IMR-90 (cell line): ENCODE measurements around the gene KLHL40. TPM values are rescaled to one million over a fixed set of nuclear protein-coding genes. Genes with fewer than 3 reads are reported as not detected.

Experiments
- ATAC-seq: fragments of 200-7000 bp; cut with Tn5 transposase; 2 replicates; pipeline ENCODE4 v1.9.1; 2020; ENCODE audit warnings: low read depth, mild to moderate bottlenecking, moderate library complexity
- BruUV-seq: library from RNA; stranded (reverse); fragments of 400-500 nt; replicated peaks from 2 replicates; lab custom pipeline; 2021; lab: Mats Ljungman, UMichigan
- CTCF ChIA-PET: fragments of 300-600 bp; formaldehyde crosslinking; extraction: SDS; loops from one replicate; lab custom pipeline; 2021; ENCODE audit warnings: antibody characterized with exemption; lab: Yijun Ruan, JAX
- POLR2A ChIA-PET: fragments of 300-600 bp; sonication (Branson Sonifier 250); formaldehyde crosslinking; loops from one replicate; lab custom pipeline; 2022; ENCODE audit warnings: antibody characterized with exemption; ENCODE audit not compliant: unreplicated experiment; lab: Charles Lee
- DNase-seq: peaks from one replicate; pipeline ENCODE4 v3.0.0; 2013
- H2AFZ ChIP-seq: replicated peaks from 2 replicates; pipeline ENCODE3; 2013; ENCODE audit warnings: low read length, mild to moderate bottlenecking; ENCODE audit not compliant: poor library complexity
- H2AK5ac ChIP-seq: 2 replicates; pipeline ENCODE4 v1.6.1; 2013; ENCODE audit warnings: low read depth, low read length, inconsistent platforms
- H2AK9ac ChIP-seq: replicated peaks from 2 replicates; pipeline ENCODE3; 2013; ENCODE audit warnings: mild to moderate bottlenecking, low read depth, low read length, moderate library complexity; ENCODE audit not compliant: poor library complexity
- H2BK120ac ChIP-seq: 2 replicates; pipeline ENCODE4 v1.6.1; 2013; ENCODE audit warnings: low read depth, low read length, inconsistent platforms
- H2BK15ac ChIP-seq: 3 replicates; pipeline ENCODE4 v1.6.1; 2013; ENCODE audit warnings: low read depth, low read length, inconsistent platforms
- H2BK20ac ChIP-seq: 2 replicates; pipeline ENCODE4 v1.6.1; 2013; ENCODE audit warnings: low read depth, mild to moderate bottlenecking, inconsistent platforms, low read length, moderate library complexity
- H2BK5ac ChIP-seq: 2 replicates; pipeline ENCODE4 v1.6.1; 2013; ENCODE audit warnings: mild to moderate bottlenecking, low read depth, low read length, inconsistent platforms; ENCODE audit not compliant: poor library complexity, severe bottlenecking
- H3K14ac ChIP-seq: replicated peaks from 2 replicates; pipeline ENCODE4 v1.6.1; 2013; ENCODE audit warnings: low read depth, low read length, inconsistent platforms
- H3K18ac ChIP-seq: 2 replicates; pipeline ENCODE4 v1.6.1; 2013; ENCODE audit warnings: low read depth, low read length, control low read depth
- H3K23ac ChIP-seq: 2 replicates; pipeline ENCODE4 v1.6.1; 2013; ENCODE audit warnings: low read depth, low read length, inconsistent platforms
- H3K27ac ChIP-seq: 2 replicates; pipeline ENCODE4 v1.5.1; 2013; ENCODE audit warnings: mild to moderate bottlenecking, control low read depth, low read length; ENCODE audit not compliant: insufficient read depth
- H3K27me3 ChIP-seq: 2 replicates; pipeline ENCODE4 v1.6.1; 2013; ENCODE audit warnings: low read length; ENCODE audit not compliant: control insufficient read depth, insufficient read depth
- H3K36me3 ChIP-seq: 2 replicates; pipeline ENCODE4 v1.6.1; 2013; ENCODE audit warnings: low read length, mixed read lengths; ENCODE audit not compliant: control insufficient read depth, insufficient read depth
- H3K4ac ChIP-seq: 2 replicates; pipeline ENCODE4 v1.6.1; 2013; ENCODE audit warnings: low read depth, low read length, inconsistent platforms
- H3K4me1 ChIP-seq: 2 replicates; pipeline ENCODE4 v1.6.1; 2013; ENCODE audit warnings: low read length, mixed read lengths; ENCODE audit not compliant: control insufficient read depth, insufficient read depth
- H3K4me2 ChIP-seq: 2 replicates; pipeline ENCODE4 v1.6.1; 2013; ENCODE audit warnings: low read depth, mild to moderate bottlenecking, control low read depth, low read length, moderate library complexity
- H3K4me3 ChIP-seq: 2 replicates; pipeline ENCODE4 v1.5.1; 2013; ENCODE audit warnings: low read depth, mild to moderate bottlenecking, control low read depth, low read length, moderate library complexity; ENCODE audit not compliant: insufficient read depth
- H3K56ac ChIP-seq: 2 replicates; pipeline ENCODE4 v1.6.1; 2013; ENCODE audit warnings: low read length, inconsistent platforms; ENCODE audit not compliant: insufficient read depth; ENCODE audit errors: extremely low read depth
- H3K79me1 ChIP-seq, 2 experiments: 2 replicates each; pipeline ENCODE4 v1.6.1; 2013; ENCODE audit warnings: low read length in 2 of 2, inconsistent platforms in 1 of 2, low read depth in 1 of 2
- H3K9ac ChIP-seq: 2 replicates; pipeline ENCODE4 v1.6.1; 2013; ENCODE audit warnings: low read depth, low read length, control low read depth
- H3K9me1 ChIP-seq: 2 replicates; pipeline ENCODE4 v1.6.1; 2013; ENCODE audit warnings: low read length, inconsistent platforms; ENCODE audit not compliant: insufficient read depth
- H3K9me3 ChIP-seq: 2 replicates; pipeline ENCODE4 v1.6.1; 2013; ENCODE audit warnings: low read length; ENCODE audit not compliant: control insufficient read depth, insufficient read depth
- H4K20me1 ChIP-seq: 2 replicates; pipeline ENCODE4 v1.6.1; 2013; ENCODE audit warnings: low read length, inconsistent platforms; ENCODE audit not compliant: insufficient read depth
- H4K5ac ChIP-seq: 2 replicates; pipeline ENCODE4 v1.6.1; 2013; ENCODE audit warnings: mild to moderate bottlenecking, low read depth, low read length, control low read depth
- H4K8ac ChIP-seq, 2 experiments: 2 replicates each; pipeline ENCODE4 v1.6.1; 2013; ENCODE audit warnings: low read depth in 2 of 2, low read length in 2 of 2, control low read depth in 1 of 2, inconsistent platforms in 1 of 2
- H4K91ac ChIP-seq: 2 replicates; pipeline ENCODE4 v1.6.1; 2013; ENCODE audit warnings: low read depth, low read length, inconsistent platforms; ENCODE audit not compliant: insufficient read depth
- BHLHE40 ChIP-seq: fragments of 150-350 bp; IDR thresholded peaks from 2 replicates; pipeline ENCODE4 v1.6.1; 2016; ENCODE audit warnings: mild to moderate bottlenecking, low read depth, low read length
- FOS ChIP-seq: fragments of 150-350 bp; IDR thresholded peaks from 2 replicates; pipeline ENCODE4 v1.6.1; 2016; ENCODE audit warnings: low read depth, low read length
- RFX5 ChIP-seq: IDR thresholded peaks from 2 replicates; pipeline ENCODE4 v1.8.0; 2012; ENCODE audit warnings: low read depth, mild to moderate bottlenecking, low read length, moderate library complexity
- SMC3 ChIP-seq: fragments of 150-350 bp; IDR thresholded peaks from 2 replicates; pipeline ENCODE4 v1.6.1; 2016; ENCODE audit warnings: low read depth, mild to moderate bottlenecking, antibody characterized with exemption, low read length, moderate library complexity
- WGBS, 2 experiments: methylation state at CpG; one replicate each; pipeline versions ENCODE4 v1.1.5 to v1.1.7; 2013; ENCODE audit warnings: missing lambda C conversion rate in 2 of 2; ENCODE audit not compliant: insufficient read length in 1 of 2; ENCODE audit errors: extremely low coverage in 2 of 2; 5-methylcytosine and 5-hydroxymethylcytosine counted together
- dilution Hi-C: fragments of 300-500 bp; cut with HindIII; formaldehyde crosslinking; loops from one replicate; pipeline ENCODE4 v1.14.3; 2018; ENCODE audit warnings: low sequenced_read_pairs; ENCODE audit not compliant: unreplicated experiment
- in situ Hi-C: fragments of 300-500 bp; cut with MboI; formaldehyde crosslinking; loops from 3 replicates; pipeline ENCODE4 v1.14.3; 2019; ENCODE audit warnings: low sequenced_read_pairs, inconsistent platforms, mixed read lengths
- intact Hi-C: fragments of 100-400 bp; cut with micrococcal nuclease; formaldehyde crosslinking; loops from 2 replicates; pipeline ENCODE4 v1.10.0; 2022
- polyA plus RNA-seq, 3 experiments: library from polyadenylated mRNA; depleted of rRNA; stranded (reverse); fragments of >200 nt; gene quantifications; 2 replicates each; pipeline ENCODE4 v1.2.3, GENCODE V29; 2012; ENCODE audit warnings: low replicate concordance in 1 of 3
- total RNA-seq: library from RNA; depleted of rRNA; stranded (reverse); fragments of >200 nt; gene quantifications from 2 replicates; pipeline ENCODE4 v1.2.3, GENCODE V29; 2012
- TF ChIP-seq, protein P1 (sequence below): fragments of 150-350 bp; IDR thresholded peaks from 2 replicates; pipeline ENCODE4 v1.6.1; 2017; ENCODE audit warnings: mild to moderate bottlenecking, antibody characterized with exemption, low read length, low read depth

Gene KLHL40
- total and polyA plus RNA-seq, 2 of the 4 experiments (the other 2 are of a cell fraction): not detected

DNA sequence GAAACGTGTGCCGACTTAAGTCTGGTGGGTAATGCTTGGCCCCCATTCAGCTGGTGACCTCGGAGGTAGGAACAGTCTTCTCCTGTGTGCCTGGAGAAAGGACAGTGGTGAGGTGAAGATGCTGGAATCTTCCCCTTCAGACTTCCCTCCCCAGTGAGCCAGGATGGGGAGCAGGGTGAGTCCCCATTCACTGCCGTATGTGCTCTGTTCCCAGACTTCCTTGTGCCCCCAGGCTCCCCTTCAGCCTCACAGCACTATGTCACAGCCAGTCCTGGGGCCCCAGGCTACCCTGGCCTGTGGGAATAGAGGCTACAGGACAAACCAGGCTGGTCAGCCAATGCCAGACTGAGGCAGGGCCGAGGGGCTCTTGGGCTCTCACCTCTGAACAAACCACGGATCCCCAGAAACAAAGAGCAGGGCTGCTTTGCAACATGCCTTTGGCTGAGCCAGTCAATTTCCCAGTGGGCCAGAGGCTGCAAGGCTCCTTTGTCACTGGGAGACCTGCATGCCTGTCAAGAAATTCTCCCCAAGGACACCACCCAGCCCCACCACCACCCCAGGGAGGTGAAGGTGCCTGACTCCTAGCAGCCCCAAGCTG lies 49.0 kb downstream of the KLHL40 start:
- no peak overlapping the region for H3K4me2 ChIP-seq
- no peak overlapping the region for H2AK5ac ChIP-seq
- no peak overlapping the region for H2BK15ac ChIP-seq
- no peak for TF ChIP-seq SMC3
- TF ChIP-seq, protein P1, sequence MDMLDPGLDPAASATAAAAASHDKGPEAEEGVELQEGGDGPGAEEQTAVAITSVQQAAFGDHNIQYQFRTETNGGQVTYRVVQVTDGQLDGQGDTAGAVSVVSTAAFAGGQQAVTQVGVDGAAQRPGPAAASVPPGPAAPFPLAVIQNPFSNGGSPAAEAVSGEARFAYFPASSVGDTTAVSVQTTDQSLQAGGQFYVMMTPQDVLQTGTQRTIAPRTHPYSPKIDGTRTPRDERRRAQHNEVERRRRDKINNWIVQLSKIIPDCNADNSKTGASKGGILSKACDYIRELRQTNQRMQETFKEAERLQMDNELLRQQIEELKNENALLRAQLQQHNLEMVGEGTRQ: no peak
- no peak for TF ChIP-seq FOS
- TF ChIP-seq BHLHE40: no peak
- TF ChIP-seq RFX5: no peak
- H3K23ac ChIP-seq: no peak overlapping the region
- ChIA-PET POLR2A (no interaction called here), CTCF (no interaction called here)
- in situ Hi-C loops (no loop called here), intact Hi-C loops (no loop called here), dilution Hi-C loops (no loop called here)
- no peak overlapping the region for H3K4ac ChIP-seq
- no peak overlapping the region for H2AK9ac ChIP-seq
- no TSS peak for BruUV-seq
- H3K18ac ChIP-seq: no peak overlapping the region
- H3K27me3 ChIP-seq: peaks cover 47% of the 10 kb centered on the region
- DNase-seq (no peak), ATAC-seq (no peak)
- no peak overlapping the region for H4K8ac ChIP-seq
- no peak overlapping the region for H2BK5ac ChIP-seq
- no peaks in the 10 kb centered on the region for H4K20me1 ChIP-seq
- H4K5ac ChIP-seq: no peak overlapping the region
- H3K56ac ChIP-seq: no peak overlapping the region
- H3K4me1 ChIP-seq: no peaks in the 10 kb centered on the region
- H2BK20ac ChIP-seq: no peak overlapping the region
- no peak overlapping the region for H3K27ac ChIP-seq
- 61% methylated on average over 2 of the region's 6 CpGs; no CpG with 5 or more reads in 1 of the 2 experiments for WGBS, 2 experiments
- no peak overlapping the region for H3K9ac ChIP-seq
- no peaks in the 10 kb centered on the region for H3K9me1 ChIP-seq
- no peaks in the 10 kb centered on the region for H3K79me1 ChIP-seq
- H3K14ac ChIP-seq: no peak overlapping the region
- H2BK120ac ChIP-seq: no peak overlapping the region
- H3K36me3 ChIP-seq: no peaks in the 10 kb centered on the region
- no peak overlapping the region for H3K4me3 ChIP-seq
- 0 out of 2 replicates have a peak, but pooled peaks cover under 1% of the 10 kb centered on the region for H3K9me3 ChIP-seq
- H2AFZ ChIP-seq: no peak overlapping the region
- H4K91ac ChIP-seq: no peak overlapping the region
